Fibroblast of the conjunctiva (primary cell): ENCODE measurements around the gene CHRNE.

ENCODE experiments used
- DNase-seq: peaks from one replicate; pipeline ENCODE4 v3.0.0-alpha.2; 2010; ENCODE audit warnings: low read depth

The CHRNE gene

DNA sequence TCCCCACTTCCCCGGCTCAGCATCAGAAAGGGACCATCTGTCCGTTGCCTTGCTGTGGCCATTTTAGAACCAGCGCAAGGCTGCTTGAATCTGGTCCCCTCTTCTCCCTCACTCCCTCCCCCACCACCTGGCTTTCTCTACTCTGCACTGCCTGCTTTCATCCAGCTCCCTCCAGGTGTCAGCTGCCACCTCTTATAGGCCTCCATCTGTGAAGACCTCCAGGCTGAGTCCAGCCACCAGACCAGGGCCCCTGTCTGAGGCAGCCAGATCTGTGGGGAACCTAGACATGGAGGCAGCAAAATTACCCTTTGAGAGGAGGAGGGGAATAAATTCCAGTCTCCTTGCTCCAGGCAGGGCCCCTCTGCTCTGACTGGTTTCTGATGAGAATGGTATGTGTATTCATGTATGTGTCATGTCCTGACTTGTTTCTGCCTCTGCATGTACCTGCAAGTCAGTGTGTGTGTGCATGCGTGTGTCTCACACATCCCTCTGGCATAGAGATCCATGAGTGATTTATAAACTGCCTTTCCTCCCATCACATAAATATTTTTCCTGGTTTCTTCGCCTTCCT is 48.7 kb downstream of the CHRNE start:
- DNase-seq = no peak

DNA sequence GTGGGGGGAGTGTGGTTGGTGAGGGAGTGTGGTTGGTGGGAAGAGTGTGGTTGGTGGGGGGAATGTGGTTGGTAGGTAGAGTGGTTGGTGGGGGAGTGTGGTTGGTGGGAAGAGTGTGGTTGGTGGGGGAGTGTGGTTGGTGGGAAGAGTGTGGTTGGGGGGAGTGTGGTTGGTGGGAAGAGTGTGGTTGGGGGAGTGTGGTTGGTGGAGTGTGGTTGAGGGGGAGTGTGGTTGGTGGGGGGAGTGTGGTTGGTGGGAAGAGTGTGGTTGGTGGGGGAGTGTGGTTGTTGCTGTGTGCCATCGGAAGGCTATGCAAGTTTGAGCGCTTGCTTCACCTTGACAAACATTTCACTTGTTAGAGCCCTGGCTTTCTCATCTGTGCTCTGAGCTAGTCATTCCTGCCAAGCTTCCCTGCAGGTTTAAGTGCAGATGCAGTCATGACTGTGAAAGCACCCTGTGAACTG is 49.7 kb downstream of the CHRNE start:
- DNase-seq = no peak

DNA sequence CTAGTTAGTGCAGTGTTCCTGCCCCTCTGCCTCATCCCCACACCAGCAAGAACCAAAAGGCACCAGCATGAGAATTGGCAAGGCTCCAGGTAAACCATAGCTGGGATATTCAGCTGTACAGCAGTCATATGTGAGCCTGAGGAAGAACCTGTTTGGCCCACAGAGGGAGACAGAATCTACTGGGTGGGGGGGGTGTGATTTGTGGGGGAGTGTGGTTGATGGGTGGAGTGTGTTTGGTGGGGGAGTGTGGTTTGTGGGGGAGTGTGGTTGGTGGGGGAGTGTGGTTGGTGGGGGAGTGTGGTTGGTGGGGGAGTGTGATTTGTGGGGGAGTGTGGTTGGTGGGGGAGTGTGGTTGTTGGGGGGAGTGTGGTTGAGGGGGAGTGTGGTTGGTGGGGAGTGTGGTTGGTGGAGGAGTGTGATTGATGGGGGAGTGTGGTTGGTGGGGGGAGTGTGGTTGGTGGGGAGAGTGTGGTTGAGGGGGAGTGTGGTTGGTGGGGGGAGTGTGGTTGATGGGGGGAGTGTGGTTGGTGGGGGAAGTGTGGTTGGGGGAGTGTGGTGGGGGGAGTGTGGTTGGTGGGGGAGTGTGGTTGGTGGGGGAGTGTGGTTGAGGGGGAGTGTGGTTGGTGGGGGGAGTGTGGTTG is 50.2 kb downstream of the CHRNE start:
- no peak for DNase-seq

DNA sequence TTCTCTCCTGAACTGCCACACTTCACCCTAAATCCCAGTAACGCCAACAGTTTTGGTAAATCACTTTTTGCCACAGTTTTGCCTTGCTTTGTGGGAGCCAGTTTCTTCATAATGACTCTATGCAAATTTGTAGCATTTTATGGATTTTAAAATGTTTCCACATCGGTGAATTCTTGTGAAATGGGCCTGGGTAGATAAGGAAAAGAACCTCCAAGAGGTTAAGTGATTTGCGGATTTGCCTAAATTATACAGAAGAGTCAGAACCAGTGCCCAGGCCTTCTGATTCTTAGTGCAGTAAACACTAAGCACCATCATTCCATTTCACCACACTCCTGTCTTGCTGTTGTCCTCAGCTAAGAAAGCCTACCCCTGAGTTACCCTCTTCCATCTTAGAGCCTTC is 51.8 kb downstream of the CHRNE start:
- DNase-seq = no peak

DNA sequence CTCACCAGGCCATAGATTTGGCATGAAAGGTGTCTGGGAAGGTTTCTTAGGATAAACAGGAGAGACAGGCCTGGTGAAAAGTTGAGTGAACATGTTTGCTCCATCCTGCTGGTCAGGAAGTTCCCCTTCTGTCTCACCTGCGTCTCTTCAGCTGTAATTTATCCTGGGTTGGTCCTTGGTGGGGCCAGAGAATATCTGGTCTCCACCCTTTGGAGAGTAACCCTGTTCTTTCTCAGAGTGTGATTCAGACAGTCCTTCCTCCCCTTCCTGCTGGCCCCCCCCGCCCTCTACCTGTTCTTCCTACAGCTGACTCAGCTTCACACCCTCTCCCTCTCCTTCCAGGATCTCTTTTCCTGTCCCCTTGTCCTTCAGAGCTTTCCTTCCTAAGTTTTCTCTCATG is 52.7 kb downstream of the CHRNE start:
- no peak for DNase-seq

DNA sequence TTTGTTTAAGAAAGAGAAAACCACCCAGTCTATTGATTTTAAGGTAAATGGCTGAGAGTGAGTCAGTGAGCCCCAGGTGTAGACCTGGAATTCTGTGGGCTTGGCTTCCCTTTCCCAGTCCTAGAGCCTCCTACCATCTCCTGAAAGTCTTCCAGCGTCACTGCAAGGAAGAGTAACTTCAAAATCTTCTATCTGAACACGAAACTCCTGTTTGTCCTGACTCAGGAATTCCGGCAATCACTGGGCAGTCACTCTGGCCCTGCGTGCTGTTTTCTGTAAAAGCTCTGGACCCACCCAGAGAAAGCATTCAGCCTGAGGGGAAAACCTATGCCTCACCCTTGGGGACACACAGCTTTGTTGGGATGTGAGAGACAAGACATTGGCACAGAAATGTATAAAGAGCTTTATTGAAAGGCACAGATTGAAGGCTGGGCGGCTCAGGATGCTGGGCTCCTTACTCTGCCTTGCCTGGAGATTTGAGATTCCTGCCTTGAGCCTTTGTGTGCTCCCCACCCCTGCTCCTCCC is 53.8 kb downstream of the CHRNE start:
- DNase-seq = no peak
